K562 (cell line): ENCODE results near the gene LRP1. TPM values are rescaled to one million over a fixed set of nuclear protein-coding genes. Genes with fewer than 3 reads are reported as not detected.
A peak's percentile ranks its signal among the peaks of the same experiment; 100 is the strongest.

ENCODE experiments used
- CREM ChIP-seq: IDR thresholded peaks from 2 replicates; pipeline ENCODE4 v1.6.1; 2014; ENCODE audit warnings: antibody characterized with exemption, low read depth
- LEF1 ChIP-seq: fragments of 450-650 bp; IDR thresholded peaks from 2 replicates; pipeline ENCODE4 v1.6.1; 2016; ENCODE audit warnings: mild to moderate bottlenecking
- MITF ChIP-seq: IDR thresholded peaks from 2 replicates; pipeline ENCODE4 v1.6.1; 2014; ENCODE audit warnings: antibody characterized with exemption
- NCOA2 ChIP-seq, 2 experiments: fragments of 450-650 bp; IDR thresholded peaks; 2 replicates each; pipeline ENCODE4 v1.6.1; 2018; ENCODE audit warnings: mild to moderate bottlenecking in 2 of 2, moderate library complexity in 1 of 2; ENCODE audit not compliant: partially characterized antibody in 2 of 2
- NR2C2 ChIP-seq, 2 experiments: fragments of 200-800 bp in 1 of 2; sonication (Bioruptor generic) in 1 of 2; sonication (generic) in 1 of 2; formaldehyde crosslinking in 1 of 2; IDR thresholded peaks; 2 replicates each; pipeline versions ENCODE4 v1.6.1 to v1.8.0; 2016 to 2022; ENCODE audit warnings: mild to moderate bottlenecking in 1 of 2, missing compliant biosample characterization in 1 of 2, missing genetic modification characterization in 1 of 2, missing genetic modification reagents in 1 of 2
- RFX5 ChIP-seq: IDR thresholded peaks from 2 replicates; pipeline ENCODE4 v1.6.1; 2011; ENCODE audit warnings: low read depth, mild to moderate bottlenecking, improper control_type of control experiment, low read length
- RREB1 ChIP-seq: fragments of 250-450 bp; sonication (Bioruptor Pico); IDR thresholded peaks from 2 replicates; pipeline ENCODE4 v1.4.0; 2020
- SIN3A ChIP-seq, 2 experiments: fragments of 150-350 bp in 1 of 2; IDR thresholded peaks; 2 replicates each; pipeline ENCODE4 v1.6.1; 2011 to 2016; ENCODE audit warnings: borderline replicate concordance in 2 of 2, low read depth in 2 of 2, low read length in 2 of 2, mild to moderate bottlenecking in 2 of 2, moderate library complexity in 2 of 2; ENCODE audit not compliant: control insufficient read depth in 1 of 2
- SMAD4 ChIP-seq: fragments of 250-450 bp; sonication (Bioruptor Pico); conservative IDR thresholded peaks from 2 replicates; pipeline ENCODE4 v1.8.0; 2021; ENCODE audit warnings: inconsistent platforms, mild to moderate bottlenecking, moderate library complexity
- SUPT5H ChIP-seq: fragments of 450-650 bp; IDR thresholded peaks from 2 replicates; pipeline ENCODE4 v1.6.1; 2016
- TBL1XR1 ChIP-seq, 2 experiments: IDR thresholded peaks; 2 replicates each; pipeline ENCODE4 v1.6.1; 2012; ENCODE audit warnings: improper control_type of control experiment in 2 of 2, low read length in 2 of 2, mild to moderate bottlenecking in 1 of 2
- ZBTB9 ChIP-seq: fragments of 450-650 bp; formaldehyde crosslinking; IDR thresholded peaks from 2 replicates; pipeline ENCODE4 v1.4.0; 2020; ENCODE audit warnings: mild to moderate bottlenecking, moderate library complexity
- ZNF609 ChIP-seq: sonication (generic); formaldehyde crosslinking; IDR thresholded peaks from 2 replicates; pipeline ENCODE4 v1.8.1; 2023; ENCODE audit warnings: missing genetic modification reagents, mild to moderate bottlenecking, borderline replicate concordance
- polyA plus RNA-seq, 8 experiments: library from polyadenylated mRNA; depleted of rRNA in 4 of 8; stranded (reverse) in 5 of 8; unstranded in 3 of 8; fragments of >200 nt; fragmentation: Nextera tagmentation in 2 of 8; fragmentation: Illumina TruSeq in 1 of 8; extraction: Ambion mirVana in 2 of 8; extraction: Trizol in 1 of 8; gene quantifications; 2 replicates each; pipeline versions ENCODE4 v1.2.1 to v1.2.3, GENCODE V29; 2011 to 2014; ENCODE audit warnings: inconsistent platforms in 1 of 8, missing spikeins in 1 of 8
- total RNA-seq, 7 experiments: library from RNA; depleted of rRNA in 6 of 7; stranded (reverse); fragments of >200 nt in 6 of 7; fragmentation: Illumina TruSeq in 2 of 7; extraction: Trizol in 2 of 7; gene quantifications; 2 replicates each; pipeline versions ENCODE4 v1.2.1 to v1.2.3, GENCODE V29; 2011 to 2021; ENCODE audit warnings: low replicate concordance in 1 of 7

LRP1 gene
- total and polyA plus RNA-seq, 9 of the 15 experiments (the other 6 are each of a cell fraction or from before 2014, with no cell fraction given) = 0.04 to 0.64 (median 0.19) TPM; not detected in 2

- TF ChIP-seq ZNF609 (no peak), CREM (peak; percentile 11; the same call in 1 of the 2 replicates), RFX5 (no peak), MITF (no peak), ZBTB9 (CRISPR knock-in tag) (no peak), SIN3A (IDR thresholded peaks at IDR 0.05; ENCODE audit: borderline replicate concordance in 2 of 2, control insufficient read depth in 1 of 2, low read depth in 2 of 2, low read length in 2 of 2) (no peak), NR2C2 (CRISPR knock-in tag; IDR thresholded peaks at IDR 0.05) (no peak), NR2C2 (tag; IDR thresholded peaks at IDR 0.05) (peak; percentile 72), NCOA2 (IDR thresholded peaks at IDR 0.05; ENCODE audit: partially characterized antibody in 2 of 2) (no peak), LEF1 (no peak), SUPT5H (no peak), TBL1XR1 (IDR thresholded peaks at IDR 0.05; ENCODE audit: low read length in 2 of 2) (no peak), RREB1 (CRISPR knock-in tag) (no peak), SMAD4 (CRISPR knock-in tag) (peak; percentile 58)
These were observed 1.1 kb upstream of the LRP1 start (continued) for GRCh38 chr12:57127101-57127725.
